HG03565 (cell line): ENCODE measurements around the gene BTBD10.

Source experiments
- ATAC-seq: cut with Tn5 transposase; IDR thresholded peaks from one replicate; pipeline ENCODE4 v1.9.1; 2021; ENCODE audit warnings: mild to moderate bottlenecking, moderate library complexity; ENCODE audit not compliant: unreplicated experiment

BTBD10 gene

GRCh38 chr11:13462901-13463778, at the start of gene BTBD10:
BTBD10 (minus strand) TSS chr11:13463222; CDS start chr11:13445124, 18,098 bp downstream.
- peak; percentile 98 for ATAC-seq

DNA sequence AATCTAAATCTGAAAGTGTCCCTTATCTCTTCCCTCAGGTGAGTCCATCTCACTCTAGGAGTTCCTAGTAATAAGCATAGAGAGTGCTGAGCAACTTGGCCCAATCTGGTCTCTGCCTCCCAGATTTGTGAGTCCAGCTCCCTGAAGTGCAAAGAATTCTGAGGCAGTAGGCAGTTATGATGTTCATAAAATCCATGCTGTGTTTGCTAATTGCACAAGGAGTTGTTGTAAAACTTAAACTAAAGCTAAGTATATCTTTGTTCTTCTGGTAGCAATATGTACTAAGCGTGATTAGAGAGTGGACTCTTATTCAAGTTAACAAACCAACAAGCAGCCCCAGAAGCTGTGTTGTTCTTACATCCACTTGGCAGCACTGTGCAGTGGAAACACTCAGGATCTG, 40.4 kb upstream of the BTBD10 start:
- no peak for ATAC-seq

DNA sequence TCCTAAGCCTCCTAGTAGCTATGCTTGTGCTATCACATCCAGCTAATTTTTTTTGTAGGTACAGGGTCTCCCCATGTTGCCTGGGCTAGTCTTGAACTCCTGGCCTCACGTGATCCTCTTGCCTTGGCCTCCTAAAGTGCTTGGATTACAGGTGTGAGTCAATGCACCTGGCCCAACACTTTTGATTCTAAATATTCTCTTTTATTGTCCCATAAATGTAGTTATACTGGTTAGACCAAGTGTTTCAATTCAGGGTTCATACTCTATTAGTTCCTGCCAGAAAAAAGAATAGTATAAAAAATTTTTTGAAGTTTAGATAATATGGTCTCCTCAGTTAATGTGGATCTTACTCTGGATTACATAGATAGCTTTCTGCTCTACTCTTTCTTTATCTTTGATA, 39.5 kb upstream of the BTBD10 start:
- ATAC-seq, result no peak

DNA sequence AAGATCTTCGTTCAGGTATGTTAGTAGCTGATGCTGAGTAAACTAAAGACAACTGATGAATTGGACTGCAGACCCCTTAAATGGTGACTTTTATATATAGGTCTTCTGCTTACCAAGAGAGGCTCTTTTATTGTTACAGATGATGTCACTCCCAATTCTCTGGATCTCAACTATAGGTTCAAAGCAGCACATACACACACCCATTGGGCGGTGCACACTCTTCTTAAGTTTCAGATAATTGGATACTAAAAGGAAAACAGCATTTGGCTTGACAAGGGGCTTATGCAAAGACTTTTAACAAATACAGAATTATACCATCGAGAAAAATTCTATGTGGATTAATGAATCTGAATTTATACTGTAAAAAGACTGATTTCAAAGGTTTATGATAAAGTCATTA, 32.9 kb upstream of the BTBD10 start, which contains the start of gene PTH:
PTH (minus strand) TSS at position 69 of the 400 bp plus-strand sequence. CDS start 3,142 bp downstream, outside the sequence.
- ATAC-seq, result no peak

GRCh38 chr11:13494051-13494450, 31.0 kb upstream of the BTBD10 start:
- no peak for ATAC-seq

DNA sequence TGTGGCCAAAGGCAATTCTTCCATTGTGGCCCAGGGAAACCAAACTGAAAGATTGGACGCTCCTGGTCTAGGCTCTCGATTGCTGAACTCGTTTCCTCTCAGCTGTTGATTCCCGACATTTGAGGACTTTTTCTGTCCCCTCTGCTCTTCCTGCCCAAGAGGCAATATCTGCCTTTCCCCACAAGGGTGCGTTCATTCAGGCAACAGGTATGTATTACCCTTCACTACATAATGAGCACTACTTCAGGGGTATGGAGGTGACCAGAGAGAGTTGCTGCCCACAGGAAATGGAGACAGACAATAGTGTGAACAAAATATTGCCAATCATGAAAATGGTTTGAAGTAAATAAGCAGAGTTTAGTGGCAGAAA, 24.6 kb upstream of the BTBD10 start:
- peak; percentile 59 for ATAC-seq

DNA sequence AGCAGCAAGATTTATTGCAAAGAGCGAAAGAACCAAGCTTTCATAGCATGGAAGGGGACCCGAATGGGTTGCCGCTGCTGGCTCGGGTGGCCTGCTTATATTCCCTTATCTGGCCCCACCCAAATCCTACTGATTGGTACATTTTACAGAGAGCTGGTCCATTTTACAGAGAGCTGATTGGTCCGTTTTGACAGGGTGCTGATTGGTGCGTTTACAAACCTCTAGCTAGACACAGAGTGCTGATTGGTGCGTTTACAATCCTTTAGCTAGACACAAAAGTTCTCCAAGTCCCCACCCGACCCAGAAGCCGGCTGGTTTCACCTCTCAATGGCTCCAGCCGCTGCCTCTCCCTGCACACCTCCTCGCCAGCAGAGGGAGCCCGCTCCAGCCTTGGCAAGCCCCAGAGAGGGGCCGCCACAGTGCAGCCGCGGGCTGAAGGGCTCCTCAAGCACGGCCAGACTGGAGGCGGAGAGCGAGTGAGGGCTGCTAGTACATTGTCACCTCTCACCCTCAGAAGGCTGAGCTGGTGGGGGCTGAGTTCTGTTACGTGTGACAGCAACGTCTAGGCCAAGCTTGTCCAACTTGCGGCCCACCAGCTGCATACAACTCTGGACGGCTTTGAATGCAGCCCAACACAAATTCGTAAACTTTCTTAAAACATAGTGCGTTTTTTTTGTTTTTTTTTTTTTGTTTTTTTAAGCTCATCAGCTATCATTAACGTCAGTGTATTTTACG, 24.1 kb upstream of the BTBD10 start:
- peak; percentile 98 for ATAC-seq

- ATAC-seq, result no peak
These were observed 17.2 kb upstream of the BTBD10 start for GRCh38 chr11:13480198-13480597.

GRCh38 chr11:13479688-13480087, 16.7 kb upstream of the BTBD10 start:
- ATAC-seq, result no peak

GRCh38 chr11:13475091-13475490, 12.1 kb upstream of the BTBD10 start:
- ATAC-seq, result no peak

DNA sequence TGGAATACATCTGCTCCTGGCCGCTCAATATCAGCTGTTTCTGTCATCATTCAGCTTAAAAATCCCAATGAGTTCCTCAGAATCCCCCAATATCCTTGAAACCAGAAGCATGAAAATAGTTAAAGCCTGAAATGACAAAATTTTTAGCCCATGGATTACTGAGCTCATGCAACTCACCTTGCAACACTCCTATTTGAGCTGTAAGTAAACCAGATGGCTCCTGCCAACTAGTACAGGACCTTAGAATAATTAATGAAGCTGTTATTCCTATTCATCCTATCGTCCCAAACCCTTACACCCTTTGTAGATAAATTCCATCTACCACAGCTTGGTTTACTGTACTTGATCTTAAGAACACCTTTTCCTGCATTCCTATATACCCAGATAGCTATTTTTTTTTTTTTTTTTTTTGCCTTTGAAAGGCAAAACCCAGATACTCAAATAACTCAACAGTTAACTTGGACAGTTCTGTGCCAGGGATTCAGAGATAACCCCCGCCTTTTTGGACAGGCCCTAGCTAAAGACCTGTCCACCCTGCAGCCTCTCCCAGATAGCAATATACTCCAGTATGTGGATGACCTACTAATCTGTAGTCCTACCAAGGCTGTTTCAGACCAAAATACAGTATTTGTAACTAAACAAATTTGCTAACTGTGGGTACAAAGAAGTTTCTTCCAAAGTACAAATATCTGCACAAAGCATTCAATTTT, 10.1 kb upstream of the BTBD10 start:
- ATAC-seq, result no peak

- ATAC-seq, result no peak
These were observed 5.7 kb upstream of the BTBD10 start for GRCh38 chr11:13468750-13469149.

GRCh38 chr11:13465909-13466371, 2.9 kb upstream of the BTBD10 start:
- ATAC-seq, result no peak

DNA sequence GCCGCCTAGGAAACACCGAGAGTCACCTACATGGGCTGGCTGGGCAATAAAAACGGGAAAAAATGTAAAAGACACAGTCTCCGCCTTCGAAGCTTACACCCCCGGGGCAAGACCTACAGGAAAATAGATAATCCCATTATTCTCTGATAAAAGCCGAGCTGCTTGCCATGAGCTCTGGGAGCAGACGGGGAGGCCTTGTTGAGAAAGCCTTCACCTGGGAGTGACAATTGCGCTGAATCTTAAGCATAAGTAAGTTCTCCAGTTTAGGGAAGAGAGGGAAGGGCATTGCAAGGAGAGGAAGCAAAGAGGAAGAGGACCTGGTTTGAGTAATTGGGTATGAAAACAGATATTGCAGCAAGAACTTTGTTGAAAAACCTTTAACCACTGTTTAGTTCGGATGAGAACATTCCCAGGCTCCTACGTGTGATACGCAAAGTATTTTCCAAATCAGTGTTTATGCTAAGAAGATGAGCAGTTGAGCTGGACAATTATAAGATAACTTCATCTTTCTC, 813 bp upstream of the BTBD10 start:
- no peak for ATAC-seq

DNA sequence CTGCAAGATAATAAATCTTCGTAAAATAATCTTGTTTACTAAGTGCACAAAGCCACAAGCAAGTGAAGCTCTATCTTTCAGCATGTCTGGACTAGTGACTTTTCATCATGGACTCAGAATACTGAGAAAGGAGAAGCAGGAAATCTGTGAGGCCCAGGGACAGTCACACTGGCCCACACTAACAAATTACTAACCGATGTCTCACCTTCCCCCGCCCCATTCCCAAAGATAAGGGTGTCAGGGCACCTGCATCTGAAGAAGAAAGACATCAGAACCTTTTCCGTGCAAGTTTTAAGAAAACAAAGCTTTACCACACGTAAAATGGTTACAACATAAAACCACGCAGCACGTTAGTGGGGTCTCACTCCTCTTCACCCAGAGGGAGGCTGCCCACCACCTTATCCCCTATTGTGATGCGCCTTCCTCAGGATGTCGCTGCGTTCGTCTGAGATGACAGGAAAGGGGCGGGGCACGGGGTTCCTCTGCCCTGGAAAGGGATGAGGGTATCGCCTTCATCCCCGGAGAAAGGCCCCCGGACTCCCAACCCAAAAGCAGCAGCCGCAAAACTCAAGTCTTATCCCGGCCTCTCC, 616 bp downstream of the BTBD10 start:
- ATAC-seq, result peak; percentile 10

GRCh38 chr11:13461291-13461690, 1.7 kb downstream of the BTBD10 start:
- ATAC-seq, result no peak

DNA sequence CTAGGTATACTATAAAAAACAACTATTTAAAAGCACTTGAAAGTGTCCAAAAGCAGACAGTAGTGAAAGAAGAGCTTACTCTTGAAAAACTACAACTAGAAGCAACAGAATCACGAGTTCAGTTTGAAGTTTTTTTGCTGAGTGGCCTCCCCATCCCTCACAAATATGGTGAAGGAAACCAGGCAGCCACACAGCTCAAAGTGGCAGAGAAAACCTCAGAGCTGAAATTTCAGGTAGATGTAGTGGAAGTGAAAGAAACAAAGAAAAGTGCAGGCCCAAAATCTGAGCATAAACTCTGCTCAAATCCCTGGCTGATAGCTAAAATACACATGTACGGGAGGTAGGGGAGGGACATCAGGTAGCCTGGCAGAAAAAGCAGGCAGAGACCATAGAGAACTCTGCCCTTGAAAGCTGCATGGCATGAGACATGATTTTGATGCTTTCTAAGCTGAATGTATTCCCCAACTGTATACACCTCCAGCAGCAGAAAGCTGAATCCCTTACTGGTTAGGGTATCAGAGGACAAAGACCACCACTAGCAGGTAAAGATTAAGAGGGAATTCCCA, 12.1 kb downstream of the BTBD10 start:
- ATAC-seq, result no peak

DNA sequence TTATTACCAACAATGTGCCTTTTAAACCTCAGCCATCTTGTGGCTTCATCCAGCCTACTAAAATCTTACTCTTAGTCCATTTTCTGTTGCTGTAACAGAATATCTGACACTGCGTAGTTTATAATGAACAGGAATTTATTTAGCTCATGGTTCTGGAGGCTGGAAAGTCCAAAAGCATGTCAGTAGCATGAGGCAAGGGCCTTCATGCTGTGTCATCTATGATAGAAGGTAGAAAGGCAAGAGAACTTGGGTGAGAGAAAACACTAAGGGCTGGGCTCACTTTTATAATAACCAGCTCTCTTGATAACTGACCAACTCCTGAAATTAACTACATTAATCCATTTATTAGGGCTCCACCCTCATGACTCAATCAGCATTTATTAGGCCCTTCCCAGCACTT, 13.5 kb downstream of the BTBD10 start:
- no peak for ATAC-seq

- no peak for ATAC-seq
These were observed 14.1 kb downstream of the BTBD10 start for GRCh38 chr11:13448876-13449275.

- ATAC-seq, result no peak
These were observed 16.6 kb downstream of the BTBD10 start for GRCh38 chr11:13446444-13446843.
